GM19043 (cell line): ENCODE data around the gene FKRP.

Experiments
- ATAC-seq: cut with Tn5 transposase; IDR thresholded peaks from one replicate; pipeline ENCODE4 v1.9.1; 2021; ENCODE audit warnings: low read depth; ENCODE audit not compliant: unreplicated experiment

FKRP gene

GRCh38 chr19:46718934-46719622, 26.8 kb upstream of the FKRP start:
- ATAC-seq: no peak

- no peak for ATAC-seq
These were observed 26.0 kb upstream of the FKRP start for GRCh38 chr19:46719629-46720502.

DNA sequence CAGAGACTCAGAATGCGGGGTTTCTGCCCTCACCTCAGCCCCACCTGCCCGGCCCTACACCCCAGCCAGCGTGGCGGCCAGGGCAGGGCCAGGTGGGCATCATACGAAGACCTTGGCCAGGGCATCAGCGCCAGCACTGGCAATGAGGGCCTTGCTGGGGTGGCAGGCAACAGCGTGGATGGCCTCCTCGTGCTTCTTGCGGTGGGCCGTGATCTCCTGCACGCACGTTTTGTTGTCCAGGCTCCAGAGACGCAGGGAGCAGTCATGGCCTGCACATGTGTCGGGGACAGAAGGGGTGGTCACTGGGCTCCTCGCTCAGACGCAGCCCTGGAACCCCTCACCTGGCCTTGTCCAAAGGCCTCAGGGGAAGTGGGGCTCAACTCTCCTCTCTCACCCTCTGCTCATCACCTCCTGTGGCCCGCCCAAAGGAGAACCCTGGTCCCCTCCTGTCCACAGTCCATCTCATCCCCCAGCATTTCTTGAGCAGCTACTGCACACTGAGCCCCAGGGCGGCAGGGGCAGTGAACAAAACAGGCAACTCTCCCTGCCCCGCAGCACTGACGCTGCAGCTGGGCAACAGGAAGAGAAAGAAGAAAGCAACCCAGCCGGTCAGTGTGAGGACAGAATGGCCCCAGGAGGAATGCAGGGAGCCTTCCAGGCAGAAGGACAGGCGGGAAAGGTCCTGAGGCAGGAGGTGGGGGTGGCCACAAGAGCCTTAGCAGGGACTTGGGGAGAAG, 25.2 kb upstream of the FKRP start:
- ATAC-seq: no peak

DNA sequence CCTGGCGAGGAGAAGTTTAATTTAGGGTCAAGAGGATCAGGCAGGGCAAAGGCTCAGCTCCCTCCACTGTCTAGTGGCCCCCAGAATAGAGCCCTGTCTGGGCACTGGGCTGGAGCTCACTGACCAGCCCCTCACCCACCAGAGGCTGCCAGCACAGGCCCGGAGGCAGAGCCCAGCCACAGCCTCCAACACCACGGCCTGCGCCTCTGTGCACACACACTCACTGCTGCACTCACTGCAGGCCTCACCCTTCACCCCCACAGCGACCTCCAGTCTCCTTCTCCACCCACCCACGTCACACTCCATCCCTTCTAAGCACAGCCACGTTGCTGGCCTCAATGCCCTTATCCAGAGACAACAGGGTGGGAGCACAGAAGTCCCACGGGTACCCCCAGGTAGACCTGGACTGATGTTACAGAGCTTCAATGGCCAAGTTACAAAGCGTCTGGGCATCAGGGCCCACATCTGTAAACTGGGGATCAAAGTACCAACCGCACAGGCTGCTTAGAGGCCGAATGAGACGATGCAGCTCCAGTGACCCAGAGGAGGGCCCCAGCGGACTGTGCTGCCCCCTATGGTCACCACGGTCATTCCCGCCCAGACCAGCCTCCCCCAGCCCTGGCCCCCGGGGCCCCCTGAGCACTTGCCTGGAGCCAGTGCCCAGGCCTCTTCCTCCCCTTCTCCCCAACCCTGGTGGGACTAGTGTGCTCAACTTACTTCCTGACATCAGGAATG, 24.4 kb upstream of the FKRP start:
- no peak for ATAC-seq

- ATAC-seq: no peak
These were observed 23.9 kb upstream of the FKRP start for GRCh38 chr19:46722004-46722380.

DNA sequence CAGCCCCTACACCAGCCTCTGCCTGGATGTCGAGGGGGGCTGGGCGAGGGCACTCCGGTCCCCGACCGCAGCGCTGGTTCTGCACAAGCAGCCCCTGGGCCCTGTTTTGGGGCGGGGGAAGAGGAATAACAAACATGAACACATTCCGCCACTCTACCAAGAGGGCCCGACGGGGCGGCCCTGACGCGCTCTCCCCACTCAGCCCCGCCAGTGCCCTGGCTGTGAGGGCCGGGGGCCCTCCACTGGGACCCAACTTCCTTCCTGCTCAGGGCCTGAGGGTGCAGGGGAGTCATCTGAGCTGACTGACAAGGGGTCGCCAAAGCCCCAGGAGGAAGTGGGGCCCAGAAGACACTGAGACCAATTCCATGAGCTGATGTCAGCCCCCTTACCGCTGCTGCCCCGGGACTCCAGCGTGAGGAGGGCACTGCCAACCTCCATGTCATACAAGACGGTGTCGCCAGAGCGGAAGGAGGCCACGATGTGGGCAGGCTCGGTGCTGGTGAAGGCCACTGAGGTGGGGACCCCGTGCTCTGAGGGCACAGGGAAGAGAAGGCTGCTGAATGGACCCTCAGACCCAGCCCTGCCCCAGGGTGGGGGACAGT, 23.3 kb upstream of the FKRP start:
- no peak for ATAC-seq

DNA sequence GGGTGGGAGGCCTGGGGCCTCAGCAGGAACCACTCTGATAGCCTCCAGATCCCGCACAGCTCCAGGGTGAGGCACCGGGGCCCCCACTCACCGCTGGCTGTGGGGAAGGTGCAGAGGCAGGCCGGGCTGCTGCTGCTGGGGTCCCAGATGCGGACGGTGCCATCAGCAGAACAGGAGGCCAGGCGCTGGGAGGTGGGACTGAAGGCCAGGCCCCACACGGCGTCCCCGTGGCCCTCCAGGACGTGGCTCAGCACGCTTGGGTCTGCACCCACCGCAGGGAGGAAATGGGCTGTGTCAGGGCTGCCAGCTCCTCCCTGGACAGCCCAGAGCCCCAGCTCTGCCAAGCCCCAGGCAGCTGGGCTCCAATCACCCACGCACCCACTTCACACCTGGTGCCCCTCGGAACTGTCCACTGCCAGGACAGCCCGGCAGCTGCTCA, 22.8 kb upstream of the FKRP start:
- no peak for ATAC-seq

DNA sequence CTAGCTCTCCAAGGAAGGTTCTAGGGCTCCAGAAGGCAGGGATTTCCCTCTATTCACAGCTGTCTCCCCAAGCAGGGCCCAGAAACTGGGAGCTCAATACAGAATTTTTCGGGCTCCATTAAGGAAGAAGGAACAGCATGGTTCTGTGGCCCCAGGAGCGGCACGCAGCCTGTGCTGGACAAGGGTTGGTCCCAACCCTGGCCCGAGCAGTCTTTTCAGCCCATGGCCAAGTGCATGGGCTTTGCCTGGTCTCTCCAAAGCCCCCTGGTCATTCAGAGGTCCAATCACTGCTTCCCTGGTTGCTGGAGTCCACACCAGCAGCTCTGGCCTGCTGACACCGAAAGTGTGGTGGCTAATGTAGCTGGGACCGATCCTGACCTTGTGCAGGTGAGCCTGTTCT, 22.4 kb upstream of the FKRP start:
- ATAC-seq: no peak

GRCh38 chr19:46724468-46724867, 21.4 kb upstream of the FKRP start:
- ATAC-seq: no peak

DNA sequence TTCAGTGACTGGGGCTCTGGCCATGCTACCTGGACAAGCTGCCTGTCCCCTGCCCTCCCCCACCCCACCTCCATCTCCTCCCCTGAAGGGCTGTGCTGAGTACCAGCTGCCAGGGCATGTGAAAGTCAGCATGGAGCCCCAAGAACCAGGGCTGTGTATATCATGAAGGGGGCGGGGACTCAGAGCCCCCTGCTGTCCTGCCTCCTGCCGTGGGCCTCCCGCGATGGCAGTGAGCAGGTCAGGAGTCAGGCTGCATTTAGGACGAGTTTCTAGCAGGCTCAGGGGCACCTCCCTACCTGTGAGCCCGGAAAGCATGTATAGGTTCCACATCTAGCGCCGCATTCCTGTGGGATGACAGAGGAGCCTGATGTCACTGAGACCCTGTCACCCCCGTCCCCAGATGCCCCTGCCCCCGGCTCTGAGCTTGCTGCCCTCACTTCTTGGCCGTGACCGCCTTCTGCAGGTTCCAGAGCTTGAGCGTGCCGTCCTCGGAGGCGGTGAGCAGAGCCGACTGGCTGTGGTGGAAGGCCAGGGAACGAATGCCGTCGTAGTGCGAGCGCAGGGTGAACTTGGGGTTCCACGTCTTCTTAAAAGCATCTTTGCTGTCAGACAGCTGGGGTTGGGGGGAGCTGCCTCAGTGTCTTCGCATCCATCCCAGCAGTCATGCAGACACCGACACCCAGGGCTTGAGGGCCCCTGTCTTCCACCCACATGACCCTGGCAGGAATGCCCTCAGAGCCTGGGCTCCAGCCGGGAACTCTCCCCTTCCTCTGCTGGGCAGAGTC, 20.6 kb upstream of the FKRP start:
- no peak for ATAC-seq

DNA sequence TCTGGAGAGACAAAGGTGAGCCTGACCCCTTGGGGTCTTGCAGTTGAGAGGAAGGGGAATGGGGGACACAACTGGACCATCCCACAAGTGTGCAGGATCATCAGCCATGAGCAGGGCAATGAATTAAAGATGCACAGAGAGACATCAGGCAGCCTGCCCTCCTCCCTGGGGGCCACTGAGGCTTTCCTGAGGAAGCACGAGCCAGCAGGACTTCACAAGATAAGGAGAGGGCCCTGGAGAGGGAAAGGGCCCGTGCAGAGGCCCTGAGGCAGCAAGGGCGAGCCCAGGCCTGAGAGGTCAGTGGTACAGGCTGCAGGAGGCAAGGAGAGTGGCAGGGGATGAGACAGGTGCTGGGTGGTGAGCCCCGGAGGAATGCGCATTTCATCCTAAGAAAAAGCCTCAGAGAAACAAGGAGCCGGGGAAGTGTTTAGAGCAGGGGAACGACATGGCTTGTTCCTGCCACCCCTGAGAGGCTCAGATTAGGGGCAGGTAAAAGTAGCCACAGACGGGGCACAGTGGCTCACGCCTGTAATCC, 19.9 kb upstream of the FKRP start:
- no peak for ATAC-seq

DNA sequence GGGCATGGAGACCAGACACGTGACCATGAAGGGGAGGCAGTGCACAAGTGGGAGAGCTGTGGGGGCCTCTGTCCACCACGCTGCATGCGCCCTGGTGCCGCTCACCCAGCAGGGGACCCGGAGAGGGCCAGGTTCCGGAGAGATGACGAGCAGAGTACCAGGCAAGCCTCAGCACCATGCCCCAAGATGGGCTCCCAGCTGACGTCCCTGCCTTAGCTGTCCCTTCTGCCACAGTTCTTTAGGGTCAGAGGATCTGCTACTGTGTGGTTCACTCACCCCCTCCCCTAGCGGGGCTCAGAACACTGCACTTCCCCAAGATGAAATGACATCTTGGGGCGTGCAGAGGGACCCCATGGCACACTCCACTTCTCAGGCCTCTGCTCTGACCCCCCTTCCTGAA, 19.3 kb upstream of the FKRP start:
- ATAC-seq: no peak

DNA sequence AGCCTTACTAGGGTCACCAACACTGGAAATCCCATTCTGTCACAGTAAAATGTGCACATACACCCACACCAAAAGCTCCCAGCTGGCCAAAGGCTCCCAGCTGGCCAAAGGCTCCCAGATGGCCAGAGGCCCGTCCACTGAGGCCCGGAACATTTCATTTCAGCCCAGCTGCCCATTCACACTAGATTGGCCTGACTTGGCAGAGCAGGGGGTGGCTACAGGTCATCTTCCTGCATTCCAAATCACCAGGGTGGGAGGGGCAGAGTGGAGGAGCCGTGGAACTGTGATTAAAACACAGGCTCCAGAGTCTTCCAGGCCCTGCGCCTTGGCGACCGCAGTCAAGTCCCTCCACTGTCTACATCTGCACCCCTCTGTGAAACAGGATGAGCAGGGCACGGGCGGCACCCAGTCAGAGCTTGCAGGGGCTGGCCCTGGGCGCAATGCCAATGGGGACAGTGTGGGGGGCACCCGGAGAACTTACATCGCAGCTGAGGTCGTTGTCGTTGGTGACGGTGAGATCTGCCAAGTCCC, 18.8 kb upstream of the FKRP start:
- ATAC-seq: no peak

- ATAC-seq: no peak
These were observed 18.1 kb upstream of the FKRP start for GRCh38 chr19:46727757-46728156.

- no peak for ATAC-seq
These were observed 17.6 kb upstream of the FKRP start for GRCh38 chr19:46728208-46728607.

DNA sequence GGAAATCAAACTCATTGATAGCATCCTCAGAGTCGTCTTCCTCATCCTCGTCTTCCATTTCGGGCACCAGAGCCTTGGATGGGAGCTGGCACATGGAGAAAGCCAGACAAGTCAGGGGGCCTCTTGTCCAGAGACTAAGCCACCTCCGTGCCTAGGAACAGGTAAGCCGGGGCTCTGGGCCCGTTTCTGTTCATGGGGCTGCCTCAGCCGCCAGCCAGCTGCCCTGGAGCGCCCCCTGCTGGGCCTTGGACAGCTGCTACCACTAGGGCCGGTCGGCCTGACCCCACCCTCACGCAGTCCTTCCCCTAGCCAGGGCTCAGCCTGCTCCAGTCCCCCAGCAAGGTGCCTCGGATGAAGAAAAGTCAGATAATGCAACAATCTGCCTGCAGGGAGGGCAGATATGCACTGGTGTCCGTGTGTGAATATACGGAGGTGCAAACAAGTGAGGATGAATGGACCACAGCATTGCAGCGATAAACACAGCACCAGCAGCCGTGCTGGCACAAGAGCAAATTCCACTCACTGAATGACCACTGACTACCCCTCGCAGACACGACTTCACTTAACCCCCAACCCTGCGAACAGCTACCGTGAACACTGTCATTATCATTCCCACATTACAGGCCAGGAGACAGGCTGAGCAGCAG, 17.0 kb upstream of the FKRP start:
- ATAC-seq: no peak

DNA sequence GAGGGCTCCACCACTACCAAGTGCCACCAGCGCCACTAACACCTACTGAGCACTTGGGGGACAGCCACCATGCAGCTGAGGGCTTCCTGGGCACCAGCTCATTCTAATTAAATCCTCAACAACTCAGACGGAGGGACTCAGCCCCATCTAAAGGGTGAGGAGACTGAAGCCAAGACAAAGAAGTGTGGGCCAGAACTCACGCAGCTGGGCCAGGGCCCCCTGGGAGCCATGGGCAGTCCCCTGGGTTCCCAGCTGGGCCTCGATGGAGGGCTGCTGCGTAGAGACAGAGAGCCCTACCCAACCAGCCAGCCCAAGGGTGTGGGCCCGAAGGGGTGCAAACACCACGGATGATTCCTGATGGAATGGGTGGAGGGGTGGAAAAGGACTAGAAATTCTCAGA, 16.2 kb upstream of the FKRP start:
- ATAC-seq: no peak

- no peak for ATAC-seq
These were observed 15.7 kb upstream of the FKRP start for GRCh38 chr19:46730187-46730586.

DNA sequence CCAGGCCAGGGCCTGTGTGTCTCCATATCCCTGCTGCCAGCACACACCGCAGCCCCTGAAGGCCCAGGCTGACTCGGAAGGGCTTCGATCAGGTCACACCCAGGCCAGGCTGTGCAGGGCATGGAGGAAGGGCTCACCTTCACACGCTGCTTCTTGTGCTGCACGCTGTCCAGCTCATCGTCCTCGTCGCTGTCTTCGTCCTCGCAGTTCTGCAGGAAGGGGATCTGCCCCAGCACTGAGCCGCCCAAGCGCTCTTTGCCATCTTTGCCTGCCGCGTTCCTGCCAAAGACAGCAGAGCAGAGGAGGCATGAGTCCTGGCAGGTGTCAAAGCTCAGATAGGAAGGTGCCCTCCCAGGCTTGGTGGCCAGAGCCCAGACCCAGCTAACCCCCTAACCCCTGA, 15.3 kb upstream of the FKRP start:
- no peak for ATAC-seq
